HG03442 (cell line): ENCODE measurements around the gene PARG.
A peak's percentile ranks its signal among the peaks of the same experiment; 100 is the strongest.
"Not testable (repeated sequence)": the region's sequence is repeated elsewhere in the genome, so short reads cannot be mapped to it uniquely, and the experiment has no call there.

Experiments
- ATAC-seq: cut with Tn5 transposase; IDR thresholded peaks from one replicate; pipeline ENCODE4 v1.9.1; 2021; ENCODE audit warnings: mild to moderate bottlenecking, moderate library complexity; ENCODE audit not compliant: unreplicated experiment

The PARG gene

GRCh38 chr10:49941447-49942338 lies at the start of gene PARG, which contains the start of gene TIMM23B:
TSS of gene PARG (minus strand) at chr10:49942027. CDS start at chr10:49941725, 302 bp downstream.
TSS of gene TIMM23B (plus strand) at chr10:49942053. CDS start at chr10:49942195, 142 bp downstream.
- ATAC-seq: peak; percentile 68

GRCh38 chr10:49988376-49988775 lies 46.5 kb upstream of the PARG start, which contains the start of gene AGAP6:
TSS of gene AGAP6 (plus strand) at chr10:49988406. CDS start at chr10:49988716, 310 bp downstream.
- ATAC-seq: not testable (repeated sequence)

- ATAC-seq: not testable (repeated sequence)
Measured at GRCh38 chr10:49987207-49987606, 45.4 kb upstream of the PARG start.

GRCh38 chr10:49977756-49978155 lies 35.9 kb upstream of the PARG start:
- ATAC-seq: not testable (repeated sequence)

GRCh38 chr10:49972094-49972493 lies 30.3 kb upstream of the PARG start:
- ATAC-seq: not testable (repeated sequence)

- ATAC-seq: not testable (repeated sequence)
Measured at GRCh38 chr10:49971466-49971865, 29.6 kb upstream of the PARG start.

- ATAC-seq: not testable (repeated sequence)
Measured at GRCh38 chr10:49970331-49970857, 28.6 kb upstream of the PARG start.

GRCh38 chr10:49953122-49953521 lies 11.3 kb upstream of the PARG start:
- ATAC-seq: not testable (repeated sequence)

- not testable (repeated sequence) for ATAC-seq
Measured at GRCh38 chr10:49952006-49952405, 10.2 kb upstream of the PARG start.

GRCh38 chr10:49948737-49949136 lies 6.9 kb upstream of the PARG start:
- not testable (repeated sequence) for ATAC-seq

GRCh38 chr10:49948142-49948541 lies 6.3 kb upstream of the PARG start:
- peak; percentile 90 for ATAC-seq

GRCh38 chr10:49943607-49944006 lies 1.8 kb upstream of the PARG start:
- ATAC-seq: not testable (repeated sequence)

- ATAC-seq: peak; percentile 9
Measured at GRCh38 chr10:49942339-49942705, 495 bp upstream of the PARG start.

GRCh38 chr10:49931959-49932728 lies 9.7 kb downstream of the PARG start:
- not testable (repeated sequence) for ATAC-seq

GRCh38 chr10:49931276-49931675 lies 10.6 kb downstream of the PARG start:
- not testable (repeated sequence) for ATAC-seq

GRCh38 chr10:49923572-49923971 lies 18.3 kb downstream of the PARG start:
- not testable (repeated sequence) for ATAC-seq

GRCh38 chr10:49922041-49922440 lies 19.8 kb downstream of the PARG start:
- not testable (repeated sequence) for ATAC-seq

GRCh38 chr10:49917927-49918326 lies 23.9 kb downstream of the PARG start:
- ATAC-seq: not testable (repeated sequence)

- not testable (repeated sequence) for ATAC-seq
Measured at GRCh38 chr10:49916451-49916850, 25.4 kb downstream of the PARG start.

GRCh38 chr10:49910295-49910694 lies 31.5 kb downstream of the PARG start:
- ATAC-seq: not testable (repeated sequence)
